ENCODE measurements around the gene RNF180. TPM values are rescaled to one million over a fixed set of nuclear protein-coding genes. Genes with fewer than 3 reads are reported as not detected.

RNF180 gene
- total and polyA plus RNA-seq, 10 of the 15 experiments (the other 5 are each of a cell fraction or from before 2014, with no cell fraction given) = 0.16 to 1.2 (median 0.73) TPM

GRCh38 chr5:64126202-64126741, 39.4 kb upstream of the RNF180 start:
- no peaks in the 10 kb centered on the region for H3K36me3 ChIP-seq (ENCODE audit: control insufficient read depth in 2 of 2, insufficient read depth in 2 of 2, low read length in 1 of 2)
- no peak for TF ChIP-seq KLF5 (IDR thresholded peaks at IDR 0.05; ENCODE audit: partially characterized antibody)
- no peak for TF ChIP-seq MEF2B (IDR thresholded peaks at IDR 0.05; ENCODE audit: partially characterized antibody, poor library complexity, severe bottlenecking)
- no peak for TF ChIP-seq EGR1 (IDR thresholded peaks at IDR 0.05; ENCODE audit: borderline replicate concordance in 1 of 2, low read depth in 2 of 2, low read length in 2 of 2)
- TF ChIP-seq HDGF (IDR thresholded peaks at IDR 0.05) = no peak
- no peak for TF ChIP-seq TCF3 (IDR thresholded peaks at IDR 0.05; ENCODE audit: borderline replicate concordance, insufficient read depth, low read depth, low read length)
- TF ChIP-seq IRF3 (IDR thresholded peaks at IDR 0.05) = no peak
- no peak for TF ChIP-seq SIX5 (IDR thresholded peaks at IDR 0.05; ENCODE audit: low read depth, low read length, severe bottlenecking)
- in situ Hi-C loops (cut with MboI) = no loop called here
- RAD21 ChIA-PET (ENCODE audit: unreplicated experiment) = no interaction called here
- ATAC-seq = no peak
- POLR2A ChIA-PET = no interaction called here
- intact Hi-C loops (cut with micrococcal nuclease; ENCODE audit: unreplicated experiment) = no loop called here
- no peak for DNase-seq (ENCODE audit: low read depth, low spot score)
- SMC1A ChIA-PET (ENCODE audit: uncharacterized antibody, unreplicated experiment) = no interaction called here
- CTCF ChIA-PET = interaction anchor here (1.0 kb wide), 1 partner anchor 406 kb away, joined by 3 read pairs; no protein-coding TSS in a partner anchor
- no peaks in the 10 kb centered on the region for H3K27me3 ChIP-seq (replicated peaks in 1 of 2; ENCODE audit: control insufficient read depth in 2 of 2, insufficient read depth in 2 of 2, low read length in 1 of 2)
- no peaks in the 10 kb centered on the region for H3K4me1 ChIP-seq (ENCODE audit: control insufficient read depth, insufficient read depth, low read length)
- H2AFZ ChIP-seq (ENCODE audit: control insufficient read depth, low read depth, low read length) = no peak overlapping the region
- no peak for FAIRE-seq
- H3K4me2 ChIP-seq (ENCODE audit: control insufficient read depth, insufficient read depth) = no peak overlapping the region
- H3K9me3 ChIP-seq (replicated peaks; ENCODE audit: control insufficient read depth, insufficient read depth, low read length) = no peaks in the 10 kb centered on the region
- H4K20me1 ChIP-seq (ENCODE audit: control insufficient read depth, insufficient read depth) = no peaks in the 10 kb centered on the region
- H3K79me2 ChIP-seq (ENCODE audit: control insufficient read depth, insufficient read depth, low read length) = no peaks in the 10 kb centered on the region
- H3K4me3 ChIP-seq = no peak overlapping the region
- no peak overlapping the region for H3K27ac ChIP-seq (ENCODE audit: control insufficient read depth, insufficient read depth)
- no peak overlapping the region for H3K9ac ChIP-seq (ENCODE audit: control insufficient read depth, insufficient read depth, low read length)
- no TSS peak for BruUV-seq (replicated peaks)

DNA sequence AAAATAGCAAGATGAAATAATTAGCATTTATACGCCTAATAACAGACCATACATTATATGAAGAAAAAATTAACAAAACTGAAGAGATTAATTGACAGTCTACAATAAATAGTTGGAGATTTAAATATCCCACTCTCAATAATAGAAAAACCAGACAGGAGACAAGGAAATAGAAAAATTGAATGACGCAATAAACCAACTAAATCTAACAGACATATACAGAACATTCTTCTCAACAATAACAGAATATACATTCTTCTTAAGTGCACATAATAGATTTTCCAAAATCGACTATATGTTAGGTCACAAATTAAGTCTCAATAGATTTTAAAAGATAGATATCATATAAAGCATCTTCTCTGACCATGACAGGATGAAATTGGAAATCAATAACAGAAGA, 25.6 kb upstream of the RNF180 start:
- CTCF ChIA-PET = no interaction called here
- no peaks in the 10 kb centered on the region for H3K27me3 ChIP-seq (replicated peaks in 1 of 2; ENCODE audit: control insufficient read depth in 2 of 2, insufficient read depth in 2 of 2, low read length in 1 of 2)
- no peaks in the 10 kb centered on the region for H3K79me2 ChIP-seq (ENCODE audit: control insufficient read depth, insufficient read depth, low read length)
- no peak overlapping the region for H3K4me2 ChIP-seq (ENCODE audit: control insufficient read depth, insufficient read depth)
- no peak overlapping the region for H3K4me3 ChIP-seq
- H3K36me3 ChIP-seq (ENCODE audit: control insufficient read depth in 2 of 2, insufficient read depth in 2 of 2, low read length in 1 of 2) = no peaks in the 10 kb centered on the region
- no peaks in the 10 kb centered on the region for H4K20me1 ChIP-seq (ENCODE audit: control insufficient read depth, insufficient read depth)
- no peak for ATAC-seq
- no peak overlapping the region for H2AFZ ChIP-seq (ENCODE audit: control insufficient read depth, low read depth, low read length)
- H3K9me3 ChIP-seq (replicated peaks; ENCODE audit: control insufficient read depth, insufficient read depth, low read length) = no peaks in the 10 kb centered on the region
- intact Hi-C loops (cut with micrococcal nuclease; ENCODE audit: unreplicated experiment) (loop anchor here (10.0 kb wide), 2 partner anchors 245 to 645 kb away; no protein-coding TSS in a partner anchor), in situ Hi-C loops (cut with MboI) (no loop called here)
- H3K4me1 ChIP-seq (ENCODE audit: control insufficient read depth, insufficient read depth, low read length) = no peaks in the 10 kb centered on the region
- WGBS (ENCODE audit: insufficient coverage, insufficient replicate concordance, low lambda C conversion rate, missing lambda C conversion rate) = 42% methylated on average over 3 of the region's 3 CpGs
- POLR2A ChIA-PET = no interaction called here
- BruUV-seq (replicated peaks) = no TSS peak
- SMC1A ChIA-PET (ENCODE audit: uncharacterized antibody, unreplicated experiment) = no interaction called here
- no peak overlapping the region for H3K27ac ChIP-seq (ENCODE audit: control insufficient read depth, insufficient read depth)
- RAD21 ChIA-PET (ENCODE audit: unreplicated experiment) = no interaction called here
- no peak for FAIRE-seq
- no peak for DNase-seq (ENCODE audit: low read depth, low spot score)
- H3K9ac ChIP-seq (ENCODE audit: control insufficient read depth, insufficient read depth, low read length) = no peak overlapping the region
- no peak for TF ChIP-seq BCL3 (IDR thresholded peaks at IDR 0.05; ENCODE audit: borderline replicate concordance, insufficient read depth, low read depth, low read length, poor library complexity, severe bottlenecking)
- TF ChIP-seq MXI1 (IDR thresholded peaks at IDR 0.05; ENCODE audit: low read depth, low read length) = no peak
- TF ChIP-seq USF1 (IDR thresholded peaks at IDR 0.05; ENCODE audit: borderline replicate concordance, extremely low read length, insufficient read depth, low read depth, low read length) = no peak
- TF ChIP-seq NR2C1 (IDR thresholded peaks at IDR 0.05) = no peak
- no peak for TF ChIP-seq CREM (IDR thresholded peaks at IDR 0.05; ENCODE audit: low read depth)
- no peak for TF ChIP-seq NFYA (IDR thresholded peaks at IDR 0.05; ENCODE audit: borderline replicate concordance, low read depth, low read length)
- TF ChIP-seq RB1 (IDR thresholded peaks at IDR 0.05; ENCODE audit: borderline replicate concordance) = no peak
- no peak for TF ChIP-seq SREBF2 (IDR thresholded peaks at IDR 0.05; ENCODE audit: low read length)
- TF ChIP-seq WRNIP1 (IDR thresholded peaks at IDR 0.05; ENCODE audit: borderline replicate concordance, low read depth, low read length) = no peak
